Spleen (tissue), 13 donors: ENCODE results near the gene ANKRD6. TPM values are rescaled to one million over a fixed set of nuclear protein-coding genes. Genes with fewer than 3 reads are reported as not detected.
A peak's percentile ranks its signal among the peaks of the same experiment; 100 is the strongest.

Experiments used
- DNase-seq: peaks from one replicate; pipeline ENCODE4 v3.0.0-alpha.2; 2020
- H3K27ac ChIP-seq, 8 donors: fragments of 200-600 bp; sonication (generic) in 7 of 8; 1 replicate in 4 of 8; 2 replicates in 4 of 8; pipeline versions ENCODE4 v1.5.0 to v1.8.0; 2016 to 2021; ENCODE audit warnings: inconsistent platforms in 4 of 8, mild to moderate bottlenecking in 4 of 8, moderate library complexity in 1 of 8
- H3K27me3 ChIP-seq, 7 donors: fragments of 200-600 bp; sonication (generic) in 6 of 7; replicated peaks in 1 of 7; 1 replicate in 4 of 7; 2 replicates in 3 of 7; pipeline versions ENCODE4 v1.5.0 to v1.8.0; 2016 to 2021; ENCODE audit warnings: inconsistent platforms in 3 of 7, mild to moderate bottlenecking in 1 of 7
- H3K36me3 ChIP-seq, 6 donors: fragments of 200-600 bp; sonication (generic) in 5 of 6; 1 replicate in 4 of 6; 2 replicates in 2 of 6; pipeline versions ENCODE4 v1.5.0 to v1.8.0; 2016 to 2021; ENCODE audit warnings: inconsistent platforms in 2 of 6
- H3K4me1 ChIP-seq, 6 donors: fragments of 200-600 bp; sonication (generic) in 5 of 6; 1 replicate in 3 of 6; 2 replicates in 3 of 6; pipeline versions ENCODE4 v1.5.0 to v1.8.0; 2016 to 2021; ENCODE audit warnings: inconsistent platforms in 3 of 6
- H3K4me3 ChIP-seq, 8 donors: fragments of 200-600 bp; sonication (generic) in 7 of 8; 1 replicate in 4 of 8; 2 replicates in 4 of 8; pipeline versions ENCODE4 v1.5.0 to v1.8.0; 2016 to 2021; ENCODE audit warnings: inconsistent platforms in 4 of 8, mild to moderate bottlenecking in 4 of 8, moderate library complexity in 2 of 8
- H3K9me3 ChIP-seq, 8 donors: fragments of 200-600 bp; sonication (generic) in 7 of 8; 1 replicate in 4 of 8; 2 replicates in 4 of 8; pipeline versions ENCODE4 v1.5.0 to v1.8.0; 2016 to 2021; ENCODE audit warnings: inconsistent platforms in 4 of 8
- POLR2A ChIP-seq, 3 donors: fragments of 450-650 bp; IDR thresholded peaks; one replicate each; pipeline ENCODE4 v1.5.1; 2017; ENCODE audit warnings: antibody characterized with exemption in 3 of 3, mild to moderate bottlenecking in 1 of 3
- POLR2AphosphoS5 ChIP-seq, 3 donors: sonication (generic); formaldehyde crosslinking; IDR thresholded peaks; one replicate each; pipeline ENCODE4 v1.5.1; 2017; ENCODE audit warnings: antibody characterized with exemption in 3 of 3
- WGBS, 5 donors: extraction: QIAGEN DNeasy Blood & Tissue Kit in 3 of 5; methylation state at CpG; one replicate each; pipeline versions ENCODE4 v1.1.5 to v1.1.7; 2013 to 2018; 5-methylcytosine and 5-hydroxymethylcytosine counted together
- intact Hi-C: fragments of 100-400 bp; cut with DNase I; formaldehyde crosslinking; loops from one replicate; pipeline ENCODE4 v1.15.0; 2023; ENCODE audit warnings: low total_unique reads
- long read RNA-seq, 2 donors: transcript quantifications; one replicate each; lab custom pipeline, GENCODE V29; 2026
- polyA plus RNA-seq, 3 donors: library from polyadenylated mRNA; stranded (reverse); fragments of 200-250 nt; gene quantifications; one replicate each; pipeline ENCODE4 v1.2.1, GENCODE V29; 2013
- total RNA-seq, 7 donors: library from RNA; depleted of rRNA in 3 of 7; stranded (reverse); fragments of >200 nt in 3 of 7; fragmentation: NEBNext Ultra II Directional in 4 of 7; extraction: Animal tissue kit (Norgen Biotek cat#: 25700) in 4 of 7; gene quantifications; one replicate each; pipeline versions ENCODE4 v1.1.0 to v1.2.1, GENCODE V29; 2016 to 2021
- TF ChIP-seq, protein P1 (sequence below), 11 experiments: fragments of 200-600 bp in 7 of 11; fragments of 450-650 bp in 4 of 11; sonication (generic) in 4 of 11; IDR thresholded peaks in 8 of 11; conservative IDR thresholded peaks in 3 of 11; 1 replicate in 7 of 11; 2 replicates in 4 of 11; pipeline versions ENCODE4 v1.4.0 to v1.8.0; 2016 to 2021; ENCODE audit warnings: antibody characterized with exemption in 11 of 11, inconsistent platforms in 4 of 11, mild to moderate bottlenecking in 1 of 11
- donor health status: healthy with polysubstance abuse.
- donor health status: DM: no; HTN: no; CAD: no; lungs with moderate emphysema.
- donor health status: DM: no; HTN: no; CAD: no.
- donor health status: Bipolar disorder and iron deficiency.
- donor health status: healthy.
- donor health status: DM: no; HTN: no; CAD: no.
- donor health status: DM: yes; HTN: yes; CAD: no.

Gene ANKRD6
- 10 to 100 TPM in 4 of 7 donors, 1 to 10 TPM in 3; 6.0 to 18.4 (median 10.1) TPM for total RNA-seq
- polyA plus RNA-seq = 1 to 10 TPM; 2.2 to 4.7 (median 2.7) TPM
- long read RNA-seq, donor 1, partial matches to known transcripts = 17 of 19 reads
- long read RNA-seq, donor 1, other reads (novel, unspliced or antisense) = 0 of 19 reads
- long read RNA-seq, donor 2 = 0 reads

GRCh38 chr6:89432875-89433251 lies at the start of gene ANKRD6:
ANKRD6 (plus strand) TSS chr6:89433152; CDS start chr6:89566977, 133,825 bp downstream.
- 0 to 1% (median 1%) methylated on average over 9 to 38 of the region's 38 CpGs for WGBS, 5 donors
- TF ChIP-seq POLR2A (IDR thresholded peaks at IDR 0.05) (no peak), POLR2AphosphoS5 (IDR thresholded peaks at IDR 0.05) (peak in 2 of 3 donors; percentile 53 to 60)
- TF ChIP-seq, protein P1, sequence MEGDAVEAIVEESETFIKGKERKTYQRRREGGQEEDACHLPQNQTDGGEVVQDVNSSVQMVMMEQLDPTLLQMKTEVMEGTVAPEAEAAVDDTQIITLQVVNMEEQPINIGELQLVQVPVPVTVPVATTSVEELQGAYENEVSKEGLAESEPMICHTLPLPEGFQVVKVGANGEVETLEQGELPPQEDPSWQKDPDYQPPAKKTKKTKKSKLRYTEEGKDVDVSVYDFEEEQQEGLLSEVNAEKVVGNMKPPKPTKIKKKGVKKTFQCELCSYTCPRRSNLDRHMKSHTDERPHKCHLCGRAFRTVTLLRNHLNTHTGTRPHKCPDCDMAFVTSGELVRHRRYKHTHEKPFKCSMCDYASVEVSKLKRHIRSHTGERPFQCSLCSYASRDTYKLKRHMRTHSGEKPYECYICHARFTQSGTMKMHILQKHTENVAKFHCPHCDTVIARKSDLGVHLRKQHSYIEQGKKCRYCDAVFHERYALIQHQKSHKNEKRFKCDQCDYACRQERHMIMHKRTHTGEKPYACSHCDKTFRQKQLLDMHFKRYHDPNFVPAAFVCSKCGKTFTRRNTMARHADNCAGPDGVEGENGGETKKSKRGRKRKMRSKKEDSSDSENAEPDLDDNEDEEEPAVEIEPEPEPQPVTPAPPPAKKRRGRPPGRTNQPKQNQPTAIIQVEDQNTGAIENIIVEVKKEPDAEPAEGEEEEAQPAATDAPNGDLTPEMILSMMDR (IDR thresholded peaks at IDR 0.05 in 8 of 11, conservative IDR thresholded peaks at IDR 0.05 in 3 of 11) = peak; percentile 63 to 96 (median 91)
- Histone ChIP-seq H3K36me3 (no peaks in the 10 kb centered on the region), H3K9me3 (no peaks in the 10 kb centered on the region), H3K27me3 (no peaks in the 10 kb centered on the region), H3K27ac (peak within 1 kb of the TSS in 3 of 8 donors; percentile 41 to 59 (median 43)), H3K4me1 (peaks cover 0 to 34% (median 19%) of the 10 kb centered on the region in 6 donors), H3K4me3 (peak within 1 kb of the TSS; percentile 63 to 92 (median 72))
- intact Hi-C loops = loop anchor here (10.0 kb wide), 1 partner anchor 172 kb away; no protein-coding TSS in a partner anchor
- peak; percentile 96 for DNase-seq

GRCh38 chr6:89385156-89385667 lies 47.7 kb upstream of the ANKRD6 start:
- DNase-seq = no peak
- no peaks in the 10 kb centered on the region for H3K27me3 ChIP-seq
- TF ChIP-seq POLR2A (IDR thresholded peaks at IDR 0.05) (no peak), POLR2AphosphoS5 (IDR thresholded peaks at IDR 0.05) (no peak)
- TF ChIP-seq, protein P1 (IDR thresholded peaks at IDR 0.05 in 8 of 11, conservative IDR thresholded peaks at IDR 0.05 in 3 of 11) = no peak
- WGBS, 5 donors = 67 to 83% (median 81%) methylated on average over 5 of the region's 5 CpGs
- H3K9me3 ChIP-seq = no peaks in the 10 kb centered on the region
- H3K27ac ChIP-seq = no peak overlapping the region
- H3K4me3 ChIP-seq = no peak overlapping the region
- H3K4me1 ChIP-seq = peaks cover 0 to 13% (median 4%) of the 10 kb centered on the region in 6 donors
- intact Hi-C loops = no loop called here
- H3K36me3 ChIP-seq = no peaks in the 10 kb centered on the region

GRCh38 chr6:89385846-89386245 lies 47.1 kb upstream of the ANKRD6 start:
- intact Hi-C loops = no loop called here
- no peak for TF ChIP-seq POLR2AphosphoS5 (IDR thresholded peaks at IDR 0.05)
- TF ChIP-seq, protein P1 (IDR thresholded peaks at IDR 0.05 in 8 of 11, conservative IDR thresholded peaks at IDR 0.05 in 3 of 11) = no peak
- TF ChIP-seq POLR2A (IDR thresholded peaks at IDR 0.05) = no peak
- Histone ChIP-seq H3K9me3 (no peaks in the 10 kb centered on the region), H3K27ac (no peak overlapping the region), H3K4me3 (no peak overlapping the region), H3K36me3 (no peaks in the 10 kb centered on the region), H3K27me3 (no peaks in the 10 kb centered on the region), H3K4me1 (peaks cover 0 to 11% (median 4%) of the 10 kb centered on the region in 6 donors)
- no peak for DNase-seq
- 89 to 98% (median 95%) methylated on average over 7 of the region's 7 CpGs for WGBS, 5 donors

- Histone ChIP-seq H3K4me3 (no peak overlapping the region), H3K27ac (no peak overlapping the region), H3K27me3 (no peaks in the 10 kb centered on the region), H3K9me3 (no peaks in the 10 kb centered on the region), H3K4me1 (peaks cover 0 to 11% (median 4%) of the 10 kb centered on the region in 6 donors), H3K36me3 (no peaks in the 10 kb centered on the region)
- intact Hi-C loops = no loop called here
- TF ChIP-seq POLR2AphosphoS5 (IDR thresholded peaks at IDR 0.05) (no peak), POLR2A (IDR thresholded peaks at IDR 0.05) (no peak)
- TF ChIP-seq, protein P1 (IDR thresholded peaks at IDR 0.05 in 8 of 11, conservative IDR thresholded peaks at IDR 0.05 in 3 of 11) = no peak
- 84 to 94% (median 87%) methylated on average over 6 of the region's 6 CpGs for WGBS, 5 donors
- no peak for DNase-seq
These were observed 45.9 kb upstream of the ANKRD6 start for GRCh38 chr6:89386917-89387491.
